HG03025 (cell line): ENCODE data around the gene ATG13.
A peak's percentile ranks its signal among the peaks of the same experiment; 100 is the strongest.
"Not testable (repeated sequence)": the region's sequence is repeated elsewhere in the genome, so short reads cannot be mapped to it uniquely, and the experiment has no call there.

ENCODE experiments used
- ATAC-seq: cut with Tn5 transposase; IDR thresholded peaks from one replicate; pipeline ENCODE4 v1.9.1; 2021; ENCODE audit warnings: mild to moderate bottlenecking, moderate library complexity; ENCODE audit not compliant: unreplicated experiment, low FRiP score

The ATG13 gene

DNA sequence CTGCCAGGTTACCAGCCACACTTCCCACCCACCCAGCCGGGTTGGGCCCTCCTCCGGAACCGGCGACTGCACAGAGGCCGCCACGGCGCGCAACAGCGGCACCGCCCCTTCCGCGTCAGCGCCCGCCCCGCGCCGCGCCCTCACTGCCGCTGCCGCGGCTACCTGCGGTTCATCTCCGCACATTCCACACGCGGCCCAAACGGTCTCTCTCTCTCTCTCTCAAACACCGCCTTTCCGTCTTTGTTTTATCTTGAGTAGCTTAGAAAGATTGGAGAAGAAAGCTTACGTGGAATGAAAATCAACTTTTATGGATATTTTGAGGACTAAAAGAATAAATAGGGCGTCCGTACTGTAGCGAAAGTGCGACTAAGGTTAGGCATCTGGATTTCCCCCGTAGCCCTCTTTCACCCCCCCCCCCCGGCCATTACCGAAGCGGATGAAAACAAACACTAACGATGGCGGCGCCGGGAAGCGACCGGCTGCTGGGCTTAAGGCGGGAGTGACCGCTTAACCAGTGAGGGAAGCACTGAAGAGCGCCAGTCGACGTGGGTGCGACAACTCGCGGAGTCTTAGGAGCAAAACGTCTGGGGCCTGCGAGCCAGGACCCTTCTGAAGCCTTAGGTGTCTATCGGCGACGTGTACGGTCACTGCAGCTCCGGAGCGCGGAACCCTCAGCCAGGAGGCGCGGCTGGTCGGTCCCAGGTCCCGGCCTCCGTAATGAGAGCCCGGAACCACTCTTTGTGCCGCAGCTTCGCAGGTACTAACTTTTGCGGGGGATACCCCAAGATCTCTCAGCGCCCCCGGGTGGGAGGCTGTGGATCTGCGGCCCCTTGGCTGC is at the start of gene ATG13, which contains the start of gene HARBI1:
Gene ATG13, plus strand, starts transcription at position 420 of the 838 bp plus-strand sequence. CDS start 26,739 bp downstream, outside the sequence.
Gene HARBI1, minus strand, starts transcription at position 94 of the 838 bp plus-strand sequence. CDS start 990 bp downstream, outside the sequence.
- ATAC-seq = peak; percentile 91

- no peak for ATAC-seq
Observed at GRCh38 chr11:46570790-46571398, 46.5 kb upstream of the ATG13 start.

- ATAC-seq = no peak
Observed at GRCh38 chr11:46574656-46575055, 42.7 kb upstream of the ATG13 start.

GRCh38 chr11:46577058-46577457 is 40.3 kb upstream of the ATG13 start:
- no peak for ATAC-seq

DNA sequence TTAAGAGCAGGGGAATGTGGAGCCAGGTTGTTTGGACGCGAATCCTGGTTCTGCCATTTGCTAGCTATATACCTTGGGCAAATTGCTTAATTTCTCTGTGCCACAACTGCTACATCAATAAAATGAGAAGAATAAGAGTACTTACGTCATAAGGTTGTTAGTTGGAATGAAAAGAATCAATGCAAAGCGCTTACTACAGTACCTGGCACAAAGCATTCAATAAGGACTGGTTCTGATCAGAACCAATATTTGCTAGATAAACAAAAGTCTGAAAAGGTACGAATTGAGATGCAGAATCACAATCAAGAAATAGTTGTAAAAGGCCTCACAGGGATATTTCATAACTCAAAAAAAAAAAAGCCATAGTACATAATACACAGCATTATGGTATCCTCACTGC is 34.8 kb upstream of the ATG13 start:
- ATAC-seq = no peak

- ATAC-seq = not testable (repeated sequence)
Observed at GRCh38 chr11:46583513-46583912, 33.8 kb upstream of the ATG13 start.

DNA sequence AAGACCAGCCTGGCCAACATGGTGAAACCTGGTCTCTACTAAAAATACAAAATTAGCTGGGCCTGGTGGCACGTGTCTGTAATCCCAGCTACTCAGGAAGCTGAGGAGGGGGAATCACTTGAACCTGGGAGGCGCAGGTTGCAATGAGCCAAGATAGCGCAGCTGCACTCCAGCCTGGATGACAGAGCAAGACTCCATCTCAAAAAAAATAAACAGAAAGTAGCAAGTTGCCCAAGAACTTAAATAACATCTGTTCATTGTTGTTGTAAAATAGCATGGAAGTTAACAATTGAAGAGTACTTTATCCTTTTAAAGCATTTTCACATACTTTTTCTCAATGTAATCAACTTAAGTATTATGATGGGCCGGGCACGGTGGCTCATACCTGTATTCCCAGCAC is 29.2 kb upstream of the ATG13 start:
- no peak for ATAC-seq

- ATAC-seq = no peak
Observed at GRCh38 chr11:46588915-46589314, 28.4 kb upstream of the ATG13 start.

DNA sequence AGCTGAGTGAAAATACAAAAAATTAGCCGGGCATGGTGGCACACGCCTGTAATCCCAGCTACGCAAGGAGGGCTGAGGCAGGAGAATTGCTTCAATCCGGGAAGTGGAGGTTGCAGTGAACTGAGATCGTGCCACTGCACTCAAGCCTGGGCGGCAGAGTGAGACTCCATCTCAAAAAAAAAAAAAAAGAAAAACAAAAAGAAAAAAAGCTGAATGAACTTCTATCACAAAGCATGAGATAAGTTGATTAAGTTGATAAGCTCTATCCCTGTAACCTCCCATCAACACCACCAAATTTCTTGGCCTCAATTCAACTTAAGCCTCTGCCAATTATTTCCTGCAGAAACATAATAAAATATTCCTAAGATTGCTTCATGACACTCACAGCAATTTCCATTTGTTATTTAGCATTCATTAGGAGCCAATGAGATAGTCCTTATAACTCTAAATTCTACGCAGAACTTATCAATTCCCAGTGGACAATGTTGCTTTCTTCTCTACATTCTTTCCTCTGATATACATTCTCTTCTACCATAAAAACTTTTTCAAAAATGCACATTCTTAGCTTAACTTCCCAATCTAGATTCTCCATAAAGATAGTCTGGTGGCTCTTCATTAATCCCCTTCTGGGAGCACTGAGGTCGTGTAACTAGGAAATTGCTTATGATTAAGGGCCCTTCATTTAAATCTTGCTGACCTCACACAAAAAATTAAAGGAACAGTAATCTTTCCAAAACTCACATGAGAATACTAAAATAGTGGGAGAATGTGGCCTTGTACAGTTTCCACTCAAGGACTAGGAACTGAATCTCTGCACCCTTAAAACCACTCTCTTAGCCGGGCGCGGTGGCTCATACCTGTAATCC is 26.4 kb upstream of the ATG13 start:
- ATAC-seq = no peak

GRCh38 chr11:46593550-46594373 is 23.6 kb upstream of the ATG13 start, which contains the start of gene AMBRA1:
AMBRA1 (minus strand) TSS chr11:46594023; CDS start chr11:46548380, 45,643 bp downstream.
- peak; percentile 69 for ATAC-seq

GRCh38 chr11:46594374-46594700 is 23.0 kb upstream of the ATG13 start:
- ATAC-seq = peak; percentile 7

- ATAC-seq = no peak
Observed at GRCh38 chr11:46594785-46595184, 22.6 kb upstream of the ATG13 start.

GRCh38 chr11:46597155-46597554 is 20.2 kb upstream of the ATG13 start:
- ATAC-seq = no peak

- no peak for ATAC-seq
Observed at GRCh38 chr11:46597609-46598219, 19.6 kb upstream of the ATG13 start.

- ATAC-seq = no peak
Observed at GRCh38 chr11:46599340-46600193, 17.8 kb upstream of the ATG13 start.

GRCh38 chr11:46600194-46600960 is 17.0 kb upstream of the ATG13 start:
- no peak for ATAC-seq

DNA sequence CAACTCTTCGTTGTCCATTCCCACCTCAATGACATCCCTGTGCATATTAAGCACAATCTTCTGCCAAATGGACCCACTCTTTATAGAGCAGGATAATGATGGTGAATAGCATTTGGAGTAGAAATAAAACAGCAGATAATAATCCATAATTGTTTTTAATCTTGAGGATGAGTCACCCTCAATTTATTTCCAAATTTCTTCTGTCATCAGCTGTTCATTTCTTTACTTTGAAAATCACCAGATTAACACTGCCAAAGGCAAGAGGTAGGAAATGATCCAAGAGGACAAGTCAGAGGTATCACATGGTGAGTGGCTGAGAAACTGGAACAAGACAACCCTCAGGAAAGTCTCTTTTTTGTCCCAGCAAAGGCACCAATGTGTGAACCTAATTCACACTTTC is 16.2 kb upstream of the ATG13 start:
- ATAC-seq = no peak

DNA sequence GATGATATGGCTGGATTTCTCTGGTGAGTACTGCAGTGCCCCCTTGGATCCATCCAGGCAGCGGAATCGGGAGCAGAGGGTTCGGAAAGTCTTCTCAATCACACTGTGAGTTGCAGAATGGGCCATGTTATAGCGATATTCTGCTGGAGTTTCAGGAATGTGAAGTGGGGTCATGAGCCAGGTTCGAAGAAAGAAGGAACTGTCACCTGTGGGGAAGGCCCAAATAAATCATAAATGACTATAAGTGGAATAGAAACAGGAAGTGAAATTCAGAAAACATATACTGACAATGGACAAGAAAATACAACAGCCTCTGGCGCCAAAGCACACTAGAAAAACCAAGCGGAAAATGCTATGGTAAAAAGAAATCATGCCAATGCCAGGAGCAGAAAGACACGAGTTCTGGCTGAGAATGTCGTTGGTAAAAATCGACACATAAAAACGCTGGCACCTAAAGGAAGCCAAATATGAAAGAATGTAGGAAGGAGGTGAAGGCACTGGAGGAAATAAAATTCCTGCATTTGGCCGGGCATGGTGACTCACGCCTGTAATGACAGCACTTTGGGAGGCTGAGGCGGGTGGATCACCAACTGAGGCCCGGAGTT is 13.5 kb upstream of the ATG13 start:
- no peak for ATAC-seq
